Astrocyte (in vitro differentiated cells and primary cell): ENCODE data around the gene HYDIN. TPM values are rescaled to one million over a fixed set of nuclear protein-coding genes. Genes with fewer than 3 reads are reported as not detected.

Source experiments
- DNase-seq: peaks from one replicate; pipeline ENCODE4 v3.0.0-alpha.2; 2010; ENCODE audit warnings: low read depth
- FAIRE-seq: peaks from 2 replicates; lab custom pipeline; 2011; peaks lifted over from hg19 to GRCh38; lab: Jason Lieb, UNC
- H2AFZ ChIP-seq: 2 replicates; pipeline ENCODE4 v1.6.0; 2012; ENCODE audit warnings: low read depth, low read length, inconsistent platforms
- H3K27ac ChIP-seq: 2 replicates; pipeline ENCODE4 v1.5.1; 2011; ENCODE audit warnings: low read depth, low read length, inconsistent platforms
- H3K27me3 ChIP-seq: 2 replicates; pipeline ENCODE4 v1.6.0; 2011; ENCODE audit warnings: low read length, inconsistent platforms; ENCODE audit not compliant: insufficient read depth
- H3K36me3 ChIP-seq: 2 replicates; pipeline ENCODE4 v1.5.1; 2011; ENCODE audit warnings: low read length, inconsistent platforms; ENCODE audit not compliant: insufficient read depth
- H3K4me1 ChIP-seq: 2 replicates; pipeline ENCODE4 v1.5.1; 2011; ENCODE audit warnings: low read length, inconsistent platforms; ENCODE audit not compliant: insufficient read depth
- H3K4me2 ChIP-seq: 2 replicates; pipeline ENCODE4 v1.6.0; 2012; ENCODE audit warnings: low read length, inconsistent platforms
- H3K4me3 ChIP-seq: 2 replicates; pipeline ENCODE4 v1.5.1; 2011; ENCODE audit warnings: low read depth, mild to moderate bottlenecking, low read length, inconsistent platforms; ENCODE audit not compliant: insufficient read depth
- H3K79me2 ChIP-seq: 2 replicates; pipeline ENCODE4 v1.6.0; 2012; ENCODE audit warnings: mild to moderate bottlenecking, low read length, inconsistent platforms; ENCODE audit not compliant: insufficient read depth
- H3K9ac ChIP-seq: 2 replicates; pipeline ENCODE4 v1.6.0; 2012; ENCODE audit warnings: mild to moderate bottlenecking, low read length, inconsistent platforms
- H3K9me3 ChIP-seq: 2 replicates; pipeline ENCODE4 v1.5.1; 2012; ENCODE audit warnings: low read depth, mild to moderate bottlenecking, low read length, inconsistent platforms; ENCODE audit not compliant: insufficient read depth
- H4K20me1 ChIP-seq: 2 replicates; pipeline ENCODE4 v1.6.0; 2012; ENCODE audit warnings: low read length, inconsistent platforms; ENCODE audit not compliant: insufficient read depth
- H3K27ac Mint-ChIP-seq: one replicate; pipeline ENCODE4 v1.8.0; 2021; ENCODE audit warnings: mild to moderate bottlenecking, mixed read lengths; ENCODE audit not compliant: unreplicated experiment
- H3K27me3 Mint-ChIP-seq: one replicate; pipeline ENCODE4 v1.8.0; 2021; ENCODE audit warnings: low read depth, mixed read lengths; ENCODE audit not compliant: unreplicated experiment
- H3K36me3 Mint-ChIP-seq: one replicate; pipeline ENCODE4 v1.8.0; 2021; ENCODE audit warnings: low read depth, mixed read lengths; ENCODE audit not compliant: unreplicated experiment
- H3K4me1 Mint-ChIP-seq: one replicate; pipeline ENCODE4 v1.8.0; 2021; ENCODE audit warnings: low read depth, mixed read lengths; ENCODE audit not compliant: unreplicated experiment
- H3K4me3 Mint-ChIP-seq: one replicate; pipeline ENCODE4 v1.8.0; 2021; ENCODE audit warnings: mild to moderate bottlenecking, moderate library complexity, mixed read lengths; ENCODE audit not compliant: unreplicated experiment
- H3K9me3 Mint-ChIP-seq: one replicate; pipeline ENCODE4 v1.8.0; 2021; ENCODE audit warnings: mild to moderate bottlenecking, mixed read lengths; ENCODE audit not compliant: unreplicated experiment
- CTCF ChIP-seq: IDR thresholded peaks from 2 replicates; pipeline ENCODE4 v1.5.1; 2011; ENCODE audit warnings: low read depth, mild to moderate bottlenecking, inconsistent platforms, low read length, moderate library complexity; ENCODE audit not compliant: insufficient read depth
- EZH2 ChIP-seq: IDR thresholded peaks from 2 replicates; pipeline ENCODE4 v1.6.1; 2012; ENCODE audit warnings: mild to moderate bottlenecking, low read length, inconsistent platforms; ENCODE audit not compliant: insufficient read depth
- total RNA-seq: library from RNA; stranded (reverse); gene quantifications from 2 replicates; pipeline ENCODE4 v1.2.1, GENCODE V29; 2021

The HYDIN gene
- total RNA-seq, 1 donor from 2014 or later: 1.4 TPM

GRCh38 chr16:70786020-70786755, 444.3 kb downstream of the HYDIN start:
- Histone ChIP-seq H3K27ac (no peak overlapping the region), H3K27me3 (no peaks in the 10 kb centered on the region), H3K4me3 (no peak overlapping the region), H3K9ac (no peak overlapping the region), H3K79me2 (peaks cover 29% of the 10 kb centered on the region), H3K36me3 (peaks cover 20% of the 10 kb centered on the region), H3K4me2 (no peak overlapping the region), H2AFZ (no peak overlapping the region), H3K9me3 (no peaks in the 10 kb centered on the region), H4K20me1 (peaks cover 55% of the 10 kb centered on the region), H3K4me1 (no peaks in the 10 kb centered on the region)
- no peaks in the 10 kb centered on the region for H3K27me3 Mint-ChIP-seq
- no peak overlapping the region for H3K27ac Mint-ChIP-seq
- FAIRE-seq (no peak), DNase-seq (no peak)
- H3K4me3 Mint-ChIP-seq: no peak overlapping the region
- H3K9me3 Mint-ChIP-seq: no peaks in the 10 kb centered on the region
- peaks cover 33% of the 10 kb centered on the region for H3K36me3 Mint-ChIP-seq
- H3K4me1 Mint-ChIP-seq: peaks cover 16% of the 10 kb centered on the region
- TF ChIP-seq CTCF: no peak

GRCh38 chr16:70784692-70785555, 445.6 kb downstream of the HYDIN start:
- no peak overlapping the region for H3K4me3 ChIP-seq
- no peak overlapping the region for H3K4me3 Mint-ChIP-seq
- H3K4me1 Mint-ChIP-seq: peaks cover 10% of the 10 kb centered on the region
- H4K20me1 ChIP-seq: peaks cover 42% of the 10 kb centered on the region
- no peaks in the 10 kb centered on the region for H3K27me3 ChIP-seq
- H3K27ac ChIP-seq: no peak overlapping the region
- H3K36me3 ChIP-seq: peaks cover 26% of the 10 kb centered on the region
- no peak for TF ChIP-seq CTCF
- no peak for TF ChIP-seq EZH2
- H3K9ac ChIP-seq: no peak overlapping the region
- no peak overlapping the region for H2AFZ ChIP-seq
- H3K79me2 ChIP-seq: peaks cover 17% of the 10 kb centered on the region
- H3K27ac Mint-ChIP-seq: no peak overlapping the region
- DNase-seq (no peak), FAIRE-seq (no peak)
- no peaks in the 10 kb centered on the region for H3K9me3 ChIP-seq
- H3K9me3 Mint-ChIP-seq: no peaks in the 10 kb centered on the region
- no peaks in the 10 kb centered on the region for H3K27me3 Mint-ChIP-seq
- H3K4me1 ChIP-seq: no peaks in the 10 kb centered on the region
- no peak overlapping the region for H3K4me2 ChIP-seq
- H3K36me3 Mint-ChIP-seq: peaks cover 43% of the 10 kb centered on the region
